Measurements from ENCODE around the gene NELFA. TPM values are rescaled to one million over a fixed set of nuclear protein-coding genes. Genes with fewer than 3 reads are reported as not detected.

NELFA gene
- total and polyA plus RNA-seq, 4 donors = 17.8 to 33.6 (median 24.7) TPM

DNA sequence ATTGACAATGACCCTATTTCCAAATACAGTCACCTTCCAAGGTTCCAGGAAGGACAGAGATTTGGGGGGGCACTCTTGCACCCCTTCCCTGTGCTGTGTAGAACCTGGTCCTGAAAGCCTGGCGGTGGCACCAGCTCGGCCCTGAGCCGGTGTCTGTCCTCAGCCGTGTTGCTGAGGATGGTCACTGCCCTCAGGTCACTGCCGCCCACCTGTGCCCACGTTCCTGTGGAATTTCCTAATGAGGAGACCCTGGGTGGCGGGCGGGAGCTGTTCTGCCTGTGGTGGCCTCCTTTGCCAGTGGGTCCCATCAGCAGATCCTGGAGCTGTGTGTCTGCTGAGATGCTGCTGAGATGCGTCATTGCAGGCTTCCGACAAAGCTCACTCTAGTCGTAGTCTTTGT, 32.9 kb downstream of the NELFA start:
- Histone ChIP-seq H3K36me3 (ENCODE audit: control insufficient read depth in 4 of 4, insufficient read depth in 4 of 4, low read length in 4 of 4) (peaks cover 10 to 58% (median 44%) of the 10 kb centered on the region in 4 donors), H3K27me3 (ENCODE audit: control insufficient read depth in 3 of 3, insufficient read depth in 3 of 3, low read length in 2 of 3) (no peaks in the 10 kb centered on the region), H3K27ac (ENCODE audit: low read depth in 1 of 2, low read length in 1 of 2) (no peak overlapping the region), H3K4me3 (no peak overlapping the region), H3K9ac (ENCODE audit: insufficient read depth in 1 of 2, low read length in 2 of 2) (no peak overlapping the region), H3K4me1 (ENCODE audit: control insufficient read depth in 5 of 5, insufficient read depth in 5 of 5, low read length in 5 of 5) (peaks cover 0 to 4% (median 0%) of the 10 kb centered on the region in 5 donors), H3K9me3 (ENCODE audit: control insufficient read depth in 4 of 4, insufficient read depth in 3 of 4, low read length in 3 of 4) (no peaks in the 10 kb centered on the region)
- DNase-seq (peak in 1 of 3 donors; percentile 9), ATAC-seq (ENCODE audit: insufficient read depth, low FRiP score) (no peak)
- whole genome bisulfite sequencing, 2 donors = 90 to 93% methylated on average over 11 of the region's 11 CpGs
- TF ChIP-seq, protein P1, sequence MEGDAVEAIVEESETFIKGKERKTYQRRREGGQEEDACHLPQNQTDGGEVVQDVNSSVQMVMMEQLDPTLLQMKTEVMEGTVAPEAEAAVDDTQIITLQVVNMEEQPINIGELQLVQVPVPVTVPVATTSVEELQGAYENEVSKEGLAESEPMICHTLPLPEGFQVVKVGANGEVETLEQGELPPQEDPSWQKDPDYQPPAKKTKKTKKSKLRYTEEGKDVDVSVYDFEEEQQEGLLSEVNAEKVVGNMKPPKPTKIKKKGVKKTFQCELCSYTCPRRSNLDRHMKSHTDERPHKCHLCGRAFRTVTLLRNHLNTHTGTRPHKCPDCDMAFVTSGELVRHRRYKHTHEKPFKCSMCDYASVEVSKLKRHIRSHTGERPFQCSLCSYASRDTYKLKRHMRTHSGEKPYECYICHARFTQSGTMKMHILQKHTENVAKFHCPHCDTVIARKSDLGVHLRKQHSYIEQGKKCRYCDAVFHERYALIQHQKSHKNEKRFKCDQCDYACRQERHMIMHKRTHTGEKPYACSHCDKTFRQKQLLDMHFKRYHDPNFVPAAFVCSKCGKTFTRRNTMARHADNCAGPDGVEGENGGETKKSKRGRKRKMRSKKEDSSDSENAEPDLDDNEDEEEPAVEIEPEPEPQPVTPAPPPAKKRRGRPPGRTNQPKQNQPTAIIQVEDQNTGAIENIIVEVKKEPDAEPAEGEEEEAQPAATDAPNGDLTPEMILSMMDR (IDR thresholded peaks at IDR 0.05; ENCODE audit: control extremely low read depth, extremely low read depth) = no peak

DNA sequence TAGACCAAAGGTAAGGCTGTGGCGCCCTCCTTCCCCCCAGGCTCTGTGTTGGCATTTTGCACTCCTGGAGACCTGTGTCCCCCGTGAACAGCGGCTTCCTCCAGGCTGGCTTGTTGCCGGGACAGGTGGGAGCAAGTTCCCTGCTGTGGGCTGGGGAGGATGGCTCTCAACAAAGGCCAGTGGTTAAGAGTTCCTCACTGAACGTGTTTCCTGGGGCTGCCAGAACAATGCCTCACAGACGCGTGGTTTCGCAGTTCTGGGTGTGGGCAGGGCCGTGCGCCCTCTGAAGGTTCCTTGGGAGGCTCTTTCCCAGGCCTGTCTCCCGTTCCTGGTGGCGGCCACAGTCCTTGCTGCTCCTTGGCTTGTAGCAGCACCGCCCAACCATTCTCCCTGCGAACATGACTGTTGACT, 33.4 kb downstream of the NELFA start:
- no peak overlapping the region for H3K27ac ChIP-seq (ENCODE audit: low read depth in 1 of 2, low read length in 1 of 2)
- no peaks in the 10 kb centered on the region for H3K27me3 ChIP-seq (ENCODE audit: control insufficient read depth in 3 of 3, insufficient read depth in 3 of 3, low read length in 2 of 3)
- H3K9ac ChIP-seq (ENCODE audit: insufficient read depth in 1 of 2, low read length in 2 of 2) = no peak overlapping the region
- no peaks in the 10 kb centered on the region for H3K9me3 ChIP-seq (ENCODE audit: control insufficient read depth in 4 of 4, insufficient read depth in 3 of 4, low read length in 3 of 4)
- no peak overlapping the region for H3K4me3 ChIP-seq
- 71 to 88% methylated on average over 14 of the region's 14 CpGs for WGBS, 2 donors
- DNase-seq = peak in 2 of 3 donors; percentile 15 to 19
- ATAC-seq (ENCODE audit: insufficient read depth, low FRiP score) = no peak
- peaks cover 10 to 53% (median 41%) of the 10 kb centered on the region in 4 donors for H3K36me3 ChIP-seq (ENCODE audit: control insufficient read depth in 4 of 4, insufficient read depth in 4 of 4, low read length in 4 of 4)
- peaks cover 0 to 4% (median 0%) of the 10 kb centered on the region in 5 donors for H3K4me1 ChIP-seq (ENCODE audit: control insufficient read depth in 5 of 5, insufficient read depth in 5 of 5, low read length in 5 of 5)
- TF ChIP-seq, protein P1 (IDR thresholded peaks at IDR 0.05; ENCODE audit: control extremely low read depth, extremely low read depth) = no peak

DNA sequence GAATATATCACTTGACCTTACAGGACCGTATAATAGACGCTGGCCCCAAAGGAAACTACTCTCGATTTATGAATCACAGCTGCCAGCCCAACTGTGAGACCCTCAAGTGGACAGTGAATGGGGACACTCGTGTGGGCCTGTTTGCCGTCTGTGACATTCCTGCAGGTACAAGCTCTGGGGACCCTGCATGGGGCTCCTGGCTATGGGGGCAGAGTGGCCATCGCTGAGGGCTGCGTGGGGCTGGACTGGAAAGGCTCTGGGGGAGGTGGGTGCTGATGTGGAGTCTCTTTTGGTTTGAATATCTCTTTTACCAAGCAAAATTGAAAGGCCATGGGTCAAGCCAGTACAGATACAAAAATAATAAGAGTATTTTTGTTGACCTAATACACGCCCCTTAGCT, 33.9 kb downstream of the NELFA start:
- Histone ChIP-seq H3K4me3 (no peak overlapping the region), H3K27ac (ENCODE audit: low read depth in 1 of 2, low read length in 1 of 2) (no peak overlapping the region), H3K9ac (ENCODE audit: insufficient read depth in 1 of 2, low read length in 2 of 2) (no peak overlapping the region), H3K4me1 (ENCODE audit: control insufficient read depth in 5 of 5, insufficient read depth in 5 of 5, low read length in 5 of 5) (peaks cover 0 to 4% (median 0%) of the 10 kb centered on the region in 5 donors), H3K9me3 (ENCODE audit: control insufficient read depth in 4 of 4, insufficient read depth in 3 of 4, low read length in 3 of 4) (no peaks in the 10 kb centered on the region), H3K27me3 (ENCODE audit: control insufficient read depth in 3 of 3, insufficient read depth in 3 of 3, low read length in 2 of 3) (no peaks in the 10 kb centered on the region), H3K36me3 (ENCODE audit: control insufficient read depth in 4 of 4, insufficient read depth in 4 of 4, low read length in 4 of 4) (peaks cover 10 to 50% (median 41%) of the 10 kb centered on the region in 4 donors)
- no peak for DNase-seq
- TF ChIP-seq, protein P1 (IDR thresholded peaks at IDR 0.05; ENCODE audit: control extremely low read depth, extremely low read depth) = no peak
- WGBS, 2 donors = 88 to 96% methylated on average over 8 of the region's 8 CpGs
- ATAC-seq (ENCODE audit: insufficient read depth, low FRiP score) = no peak

DNA sequence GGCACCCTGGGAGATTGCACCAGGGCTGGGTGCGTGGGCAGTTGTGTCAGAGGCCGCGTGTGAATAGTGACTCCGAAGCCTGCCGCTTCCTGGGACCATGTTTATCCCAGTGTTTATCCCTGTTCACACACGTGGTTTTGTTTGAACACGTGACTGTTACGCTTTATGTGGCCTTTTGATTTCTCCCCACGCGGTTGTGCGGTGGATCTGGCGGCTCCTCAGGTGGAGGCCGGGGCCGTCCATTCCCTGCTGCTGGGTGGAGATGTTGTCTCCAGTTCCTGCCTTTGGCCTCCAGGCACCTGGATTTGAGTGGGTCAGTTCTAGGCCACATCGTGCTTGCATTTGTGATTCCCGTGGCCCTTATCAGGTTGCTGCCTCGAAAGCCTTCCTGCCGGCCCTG, 35.1 kb downstream of the NELFA start:
- no peak overlapping the region for H3K27ac ChIP-seq (ENCODE audit: low read depth in 1 of 2, low read length in 1 of 2)
- no peaks in the 10 kb centered on the region for H3K9me3 ChIP-seq (ENCODE audit: control insufficient read depth in 4 of 4, insufficient read depth in 3 of 4, low read length in 3 of 4)
- ATAC-seq (ENCODE audit: insufficient read depth, low FRiP score) = no peak
- H3K36me3 ChIP-seq (ENCODE audit: control insufficient read depth in 4 of 4, insufficient read depth in 4 of 4, low read length in 4 of 4) = peaks cover 6 to 45% (median 36%) of the 10 kb centered on the region in 4 donors
- WGBS, 2 donors = 93 to 95% methylated on average over 18 of the region's 18 CpGs
- H3K4me3 ChIP-seq = no peak overlapping the region
- peak in 1 of 3 donors; percentile 9 for DNase-seq
- no peaks in the 10 kb centered on the region for H3K27me3 ChIP-seq (ENCODE audit: control insufficient read depth in 3 of 3, insufficient read depth in 3 of 3, low read length in 2 of 3)
- no peak overlapping the region for H3K9ac ChIP-seq (ENCODE audit: insufficient read depth in 1 of 2, low read length in 2 of 2)
- peaks cover 0 to 4% (median 0%) of the 10 kb centered on the region in 5 donors for H3K4me1 ChIP-seq (ENCODE audit: control insufficient read depth in 5 of 5, insufficient read depth in 5 of 5, low read length in 5 of 5)
- TF ChIP-seq, protein P1 (IDR thresholded peaks at IDR 0.05; ENCODE audit: control extremely low read depth, extremely low read depth) = no peak
